ENCODE results near the gene SPINDOC. TPM values are rescaled to one million over a fixed set of nuclear protein-coding genes. Genes with fewer than 3 reads are reported as not detected.
A peak's percentile ranks its signal among the peaks of the same experiment; 100 is the strongest.

The SPINDOC gene
- total and polyA plus RNA-seq, 2 donors, result 11.7 to 17.5 TPM

- Histone ChIP-seq H3K4me3 (ENCODE audit: low read length in 2 of 2) (no peak overlapping the region), H3K27me3 (ENCODE audit: control insufficient read depth in 2 of 2, insufficient read depth in 1 of 2, low read length in 1 of 2) (no peaks in the 10 kb centered on the region), H3K27ac (ENCODE audit: low read depth in 1 of 2, low read length in 1 of 2) (peak overlapping the region in 1 of 2 donors; percentile 37), H3K9me3 (ENCODE audit: control insufficient read depth in 2 of 2, insufficient read depth in 1 of 2, low read length in 1 of 2) (no peaks in the 10 kb centered on the region), H3K4me1 (ENCODE audit: control insufficient read depth in 2 of 2, insufficient read depth in 2 of 2, low read length in 2 of 2) (peaks cover 25 to 42% of the 10 kb centered on the region in 2 donors), H3K36me3 (ENCODE audit: control insufficient read depth in 2 of 2, insufficient read depth in 2 of 2, low read length in 1 of 2) (peaks cover 28 to 64% of the 10 kb centered on the region in 2 donors)
- DNase-seq (ENCODE audit: low read depth in 6 of 9, low spot score in 9 of 9), result no peak
- 95% methylated on average over 4 of the region's 4 CpGs for WGBS
These were observed 31.6 kb downstream of the SPINDOC start for GRCh38 chr11:63844836-63845235.

GRCh38 chr11:63845303-63845702, 32.0 kb downstream of the SPINDOC start:
- no peaks in the 10 kb centered on the region for H3K27me3 ChIP-seq (ENCODE audit: control insufficient read depth in 2 of 2, insufficient read depth in 1 of 2, low read length in 1 of 2)
- 88% methylated on average over 2 of the region's 2 CpGs for WGBS
- no peak overlapping the region for H3K4me3 ChIP-seq (ENCODE audit: low read length in 2 of 2)
- no peak for DNase-seq (ENCODE audit: low read depth in 6 of 9, low spot score in 9 of 9)
- H3K9me3 ChIP-seq (ENCODE audit: control insufficient read depth in 2 of 2, insufficient read depth in 1 of 2, low read length in 1 of 2), result no peaks in the 10 kb centered on the region
- H3K36me3 ChIP-seq (ENCODE audit: control insufficient read depth in 2 of 2, insufficient read depth in 2 of 2, low read length in 1 of 2), result peaks cover 28 to 64% of the 10 kb centered on the region in 2 donors
- peaks cover 25 to 42% of the 10 kb centered on the region in 2 donors for H3K4me1 ChIP-seq (ENCODE audit: control insufficient read depth in 2 of 2, insufficient read depth in 2 of 2, low read length in 2 of 2)
- H3K27ac ChIP-seq (ENCODE audit: low read depth in 1 of 2, low read length in 1 of 2), result peak overlapping the region in 1 of 2 donors; percentile 37

- Histone ChIP-seq H3K36me3 (ENCODE audit: control insufficient read depth in 2 of 2, insufficient read depth in 2 of 2, low read length in 1 of 2) (peaks cover 34 to 68% of the 10 kb centered on the region in 2 donors), H3K4me3 (ENCODE audit: low read length in 2 of 2) (no peak overlapping the region), H3K4me1 (ENCODE audit: control insufficient read depth in 2 of 2, insufficient read depth in 2 of 2, low read length in 2 of 2) (peaks cover 28 to 42% of the 10 kb centered on the region in 2 donors), H3K27me3 (ENCODE audit: control insufficient read depth in 2 of 2, insufficient read depth in 1 of 2, low read length in 1 of 2) (no peaks in the 10 kb centered on the region), H3K9me3 (ENCODE audit: control insufficient read depth in 2 of 2, insufficient read depth in 1 of 2, low read length in 1 of 2) (no peaks in the 10 kb centered on the region), H3K27ac (ENCODE audit: low read depth in 1 of 2, low read length in 1 of 2) (no peak overlapping the region)
- DNase-seq (ENCODE audit: low read depth in 6 of 9, low spot score in 9 of 9), result no peak
- 96% methylated on average over 7 of the region's 7 CpGs for WGBS
These were observed 32.7 kb downstream of the SPINDOC start for GRCh38 chr11:63845911-63846310.

- Histone ChIP-seq H3K36me3 (ENCODE audit: control insufficient read depth in 2 of 2, insufficient read depth in 2 of 2, low read length in 1 of 2) (peaks cover 37 to 64% of the 10 kb centered on the region in 2 donors), H3K4me1 (ENCODE audit: control insufficient read depth in 2 of 2, insufficient read depth in 2 of 2, low read length in 2 of 2) (peaks cover 24 to 42% of the 10 kb centered on the region in 2 donors), H3K9me3 (ENCODE audit: control insufficient read depth in 2 of 2, insufficient read depth in 1 of 2, low read length in 1 of 2) (no peaks in the 10 kb centered on the region), H3K27me3 (ENCODE audit: control insufficient read depth in 2 of 2, insufficient read depth in 1 of 2, low read length in 1 of 2) (no peaks in the 10 kb centered on the region), H3K27ac (ENCODE audit: low read depth in 1 of 2, low read length in 1 of 2) (no peak overlapping the region), H3K4me3 (ENCODE audit: low read length in 2 of 2) (no peak overlapping the region)
- WGBS, result 98% methylated on average over 6 of the region's 6 CpGs
- no peak for DNase-seq (ENCODE audit: low read depth in 6 of 9, low spot score in 9 of 9)
These were observed 33.6 kb downstream of the SPINDOC start for GRCh38 chr11:63846897-63847296.

GRCh38 chr11:63847363-63847762, 34.1 kb downstream of the SPINDOC start:
- H3K9me3 ChIP-seq (ENCODE audit: control insufficient read depth in 2 of 2, insufficient read depth in 1 of 2, low read length in 1 of 2), result no peaks in the 10 kb centered on the region
- H3K4me1 ChIP-seq (ENCODE audit: control insufficient read depth in 2 of 2, insufficient read depth in 2 of 2, low read length in 2 of 2), result peaks cover 22 to 39% of the 10 kb centered on the region in 2 donors
- H3K36me3 ChIP-seq (ENCODE audit: control insufficient read depth in 2 of 2, insufficient read depth in 2 of 2, low read length in 1 of 2), result peaks cover 37 to 61% of the 10 kb centered on the region in 2 donors
- H3K27me3 ChIP-seq (ENCODE audit: control insufficient read depth in 2 of 2, insufficient read depth in 1 of 2, low read length in 1 of 2), result no peaks in the 10 kb centered on the region
- no peak overlapping the region for H3K4me3 ChIP-seq (ENCODE audit: low read length in 2 of 2)
- 93% methylated on average over 3 of the region's 3 CpGs for WGBS
- DNase-seq (ENCODE audit: low read depth in 6 of 9, low spot score in 9 of 9), result no peak
- H3K27ac ChIP-seq (ENCODE audit: low read depth in 1 of 2, low read length in 1 of 2), result peak overlapping the region in 1 of 2 donors; percentile 10

- DNase-seq (ENCODE audit: low read depth in 6 of 9, low spot score in 9 of 9), result no peak
- no peak overlapping the region for H3K27ac ChIP-seq (ENCODE audit: low read depth in 1 of 2, low read length in 1 of 2)
- 97% methylated on average over 2 of the region's 2 CpGs for WGBS
- H3K27me3 ChIP-seq (ENCODE audit: control insufficient read depth in 2 of 2, insufficient read depth in 1 of 2, low read length in 1 of 2), result no peaks in the 10 kb centered on the region
- H3K9me3 ChIP-seq (ENCODE audit: control insufficient read depth in 2 of 2, insufficient read depth in 1 of 2, low read length in 1 of 2), result no peaks in the 10 kb centered on the region
- H3K36me3 ChIP-seq (ENCODE audit: control insufficient read depth in 2 of 2, insufficient read depth in 2 of 2, low read length in 1 of 2), result peaks cover 24 to 49% of the 10 kb centered on the region in 2 donors
- H3K4me1 ChIP-seq (ENCODE audit: control insufficient read depth in 2 of 2, insufficient read depth in 2 of 2, low read length in 2 of 2), result peaks cover 18 to 31% of the 10 kb centered on the region in 2 donors
- no peak overlapping the region for H3K4me3 ChIP-seq (ENCODE audit: low read length in 2 of 2)
These were observed 36.4 kb downstream of the SPINDOC start for GRCh38 chr11:63849691-63850090.

- DNase-seq (ENCODE audit: low read depth in 6 of 9, low spot score in 9 of 9), result no peak
- WGBS, result 95% methylated on average over 5 of the region's 5 CpGs
- H3K27ac ChIP-seq (ENCODE audit: low read depth in 1 of 2, low read length in 1 of 2), result peak overlapping the region; percentile 32 to 60
- peaks cover 11 to 30% of the 10 kb centered on the region in 2 donors for H3K4me1 ChIP-seq (ENCODE audit: control insufficient read depth in 2 of 2, insufficient read depth in 2 of 2, low read length in 2 of 2)
- no peaks in the 10 kb centered on the region for H3K27me3 ChIP-seq (ENCODE audit: control insufficient read depth in 2 of 2, insufficient read depth in 1 of 2, low read length in 1 of 2)
- no peak overlapping the region for H3K4me3 ChIP-seq (ENCODE audit: low read length in 2 of 2)
- no peaks in the 10 kb centered on the region for H3K9me3 ChIP-seq (ENCODE audit: control insufficient read depth in 2 of 2, insufficient read depth in 1 of 2, low read length in 1 of 2)
- H3K36me3 ChIP-seq (ENCODE audit: control insufficient read depth in 2 of 2, insufficient read depth in 2 of 2, low read length in 1 of 2), result peaks cover 14 to 43% of the 10 kb centered on the region in 2 donors
These were observed 37.7 kb downstream of the SPINDOC start for GRCh38 chr11:63850920-63851319.

- WGBS, result 33% methylated on average over 2 of the region's 2 CpGs
- Histone ChIP-seq H3K9me3 (ENCODE audit: control insufficient read depth in 2 of 2, insufficient read depth in 1 of 2, low read length in 1 of 2) (no peaks in the 10 kb centered on the region), H3K27ac (ENCODE audit: low read depth in 1 of 2, low read length in 1 of 2) (peak overlapping the region; percentile 32 to 60), H3K4me3 (ENCODE audit: low read length in 2 of 2) (no peak overlapping the region), H3K27me3 (ENCODE audit: control insufficient read depth in 2 of 2, insufficient read depth in 1 of 2, low read length in 1 of 2) (no peaks in the 10 kb centered on the region), H3K4me1 (ENCODE audit: control insufficient read depth in 2 of 2, insufficient read depth in 2 of 2, low read length in 2 of 2) (peaks cover 11 to 34% of the 10 kb centered on the region in 2 donors), H3K36me3 (ENCODE audit: control insufficient read depth in 2 of 2, insufficient read depth in 2 of 2, low read length in 1 of 2) (peaks cover 14 to 41% of the 10 kb centered on the region in 2 donors)
- DNase-seq (ENCODE audit: low read depth in 6 of 9, low spot score in 9 of 9), result no peak
These were observed 38.1 kb downstream of the SPINDOC start for GRCh38 chr11:63851364-63851763.

GRCh38 chr11:63853476-63853875, 40.2 kb downstream of the SPINDOC start:
- Histone ChIP-seq H3K4me3 (ENCODE audit: low read length in 2 of 2) (no peak overlapping the region), H3K27ac (ENCODE audit: low read depth in 1 of 2, low read length in 1 of 2) (no peak overlapping the region), H3K9me3 (ENCODE audit: control insufficient read depth in 2 of 2, insufficient read depth in 1 of 2, low read length in 1 of 2) (no peaks in the 10 kb centered on the region), H3K4me1 (ENCODE audit: control insufficient read depth in 2 of 2, insufficient read depth in 2 of 2, low read length in 2 of 2) (peaks cover 11 to 26% of the 10 kb centered on the region in 2 donors), H3K36me3 (ENCODE audit: control insufficient read depth in 2 of 2, insufficient read depth in 2 of 2, low read length in 1 of 2) (peaks cover 17 to 33% of the 10 kb centered on the region in 2 donors), H3K27me3 (ENCODE audit: control insufficient read depth in 2 of 2, insufficient read depth in 1 of 2, low read length in 1 of 2) (no peaks in the 10 kb centered on the region)
- 90% methylated on average over 3 of the region's 3 CpGs for WGBS
- no peak for DNase-seq (ENCODE audit: low read depth in 6 of 9, low spot score in 9 of 9)
